Stimulated activated CD8-positive, alpha-beta memory T cell treated with anti-CD3 and anti-CD28 coated beads, Interleukin-7, amount 100 ng/mL, for 24 hours (primary cell): ENCODE results near the gene SPOCK2.
"Not testable (repeated sequence)": the region's sequence is repeated elsewhere in the genome, so short reads cannot be mapped to it uniquely, and the experiment has no call there.

Source experiments
- DNase-seq: peaks from one replicate; pipeline ENCODE4 v3.0.0-alpha.2; 2020; ENCODE audit warnings: low read depth

SPOCK2 gene

GRCh38 chr10:72108004-72108370, 19.6 kb upstream of the SPOCK2 start:
- not testable (repeated sequence) for DNase-seq

GRCh38 chr10:72107325-72108003, 19.1 kb upstream of the SPOCK2 start:
- no peak for DNase-seq

- no peak for DNase-seq
Observed at GRCh38 chr10:72106896-72107295, 18.5 kb upstream of the SPOCK2 start.

GRCh38 chr10:72106154-72106849, 18.0 kb upstream of the SPOCK2 start:
- DNase-seq, result no peak

- DNase-seq, result no peak
Observed at GRCh38 chr10:72105710-72106109, 17.4 kb upstream of the SPOCK2 start.

GRCh38 chr10:72105098-72105475, 16.7 kb upstream of the SPOCK2 start:
- DNase-seq, result no peak

GRCh38 chr10:72104472-72105097, 16.2 kb upstream of the SPOCK2 start:
- DNase-seq, result no peak

GRCh38 chr10:72099600-72099921, 11.2 kb upstream of the SPOCK2 start:
- no peak for DNase-seq

GRCh38 chr10:72098836-72099599, 10.7 kb upstream of the SPOCK2 start:
- DNase-seq, result no peak

GRCh38 chr10:72098301-72098835, 10.0 kb upstream of the SPOCK2 start:
- no peak for DNase-seq

GRCh38 chr10:72097448-72098300, 9.3 kb upstream of the SPOCK2 start:
- DNase-seq, result no peak

- no peak for DNase-seq
Observed at GRCh38 chr10:72096115-72097000, 8.0 kb upstream of the SPOCK2 start.

GRCh38 chr10:72095195-72095594, 6.8 kb upstream of the SPOCK2 start:
- no peak for DNase-seq

GRCh38 chr10:72094574-72094973, 6.2 kb upstream of the SPOCK2 start:
- DNase-seq, result no peak

- DNase-seq, result no peak
Observed at GRCh38 chr10:72093450-72093849, 5.1 kb upstream of the SPOCK2 start.

- no peak for DNase-seq
Observed at GRCh38 chr10:72092987-72093386, 4.6 kb upstream of the SPOCK2 start.

- no peak for DNase-seq
Observed at GRCh38 chr10:72092171-72092924, 4.0 kb upstream of the SPOCK2 start.

GRCh38 chr10:72090326-72090725, 2.0 kb upstream of the SPOCK2 start:
- DNase-seq, result no peak

- no peak for DNase-seq
Observed at GRCh38 chr10:72089618-72090017, 1.3 kb upstream of the SPOCK2 start.
